Epidermal melanocyte (primary cell): ENCODE data around the gene SPON1.
"Not testable (repeated sequence)": the region's sequence is repeated elsewhere in the genome, so short reads cannot be mapped to it uniquely, and the experiment has no call there.

Experiments
- DNase-seq: peaks from one replicate; pipeline ENCODE4 v3.0.0; 2011; ENCODE audit warnings: low spot score; ENCODE audit not compliant: insufficient read length

Gene SPON1

GRCh38 chr11:13983081-13983751, 20.7 kb downstream of the SPON1 start:
- DNase-seq: no peak

GRCh38 chr11:13984616-13985450, 22.3 kb downstream of the SPON1 start:
- no peak for DNase-seq

DNA sequence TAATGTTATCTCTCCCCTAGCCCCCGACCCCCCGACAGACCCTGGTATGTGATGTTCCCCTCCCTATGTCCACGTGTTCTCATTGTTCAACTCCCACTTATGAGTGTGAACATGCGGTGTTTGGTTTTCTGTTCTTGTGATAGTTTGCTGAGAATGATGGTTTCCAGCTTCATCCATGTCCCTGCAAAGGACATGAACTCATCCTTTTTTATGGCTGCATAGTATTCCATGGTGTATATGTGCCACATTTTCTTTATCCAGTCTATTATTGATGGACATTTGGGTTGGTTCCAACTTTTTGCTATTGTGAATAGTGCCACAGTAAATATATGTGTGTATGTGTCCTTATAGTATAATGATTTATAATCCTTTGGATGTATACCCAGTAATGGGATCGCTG, 24.2 kb downstream of the SPON1 start:
- not testable (repeated sequence) for DNase-seq

DNA sequence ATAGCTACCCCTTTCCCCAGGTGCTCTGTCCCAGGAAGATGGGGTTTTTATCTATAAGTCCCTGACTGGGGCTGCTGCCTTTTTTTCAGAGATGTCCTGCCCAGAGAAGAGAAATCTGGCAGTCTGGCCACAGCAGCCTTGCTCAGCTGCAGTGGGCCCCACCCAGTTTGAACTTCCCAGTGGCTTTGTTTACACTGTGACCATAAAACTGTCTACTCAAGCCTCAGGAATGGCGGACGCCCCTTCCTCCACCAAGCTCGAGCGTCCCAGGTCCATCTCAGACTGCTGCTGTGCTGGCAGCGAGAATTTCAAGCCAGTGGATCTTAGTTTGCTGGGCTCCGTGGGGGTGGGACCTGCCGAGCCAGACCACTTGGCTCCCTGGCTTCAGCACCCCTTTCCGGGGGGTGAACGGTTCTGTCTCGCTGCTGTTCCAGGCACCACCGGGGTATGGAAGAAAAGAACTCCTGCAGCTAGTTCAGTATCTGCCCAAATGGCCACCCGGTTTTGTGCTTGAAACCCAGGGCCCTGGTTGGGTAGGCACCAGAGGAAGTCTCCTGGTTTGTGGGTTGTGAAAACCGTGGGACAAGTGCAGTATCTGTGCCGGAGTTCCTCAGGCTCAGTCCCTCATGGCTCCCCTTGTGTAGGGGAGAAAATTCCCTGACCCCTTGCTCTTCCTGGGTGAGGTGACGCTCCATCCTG, 29.8 kb downstream of the SPON1 start:
- DNase-seq: not testable (repeated sequence)

- DNase-seq: no peak
These were observed 30.7 kb downstream of the SPON1 start for GRCh38 chr11:13993096-13993765.

- no peak for DNase-seq
These were observed 35.4 kb downstream of the SPON1 start for GRCh38 chr11:13997881-13998280.

- DNase-seq: no peak
These were observed 37.2 kb downstream of the SPON1 start for GRCh38 chr11:13999704-14000103.

GRCh38 chr11:14001597-14001996, 39.1 kb downstream of the SPON1 start:
- DNase-seq: no peak

DNA sequence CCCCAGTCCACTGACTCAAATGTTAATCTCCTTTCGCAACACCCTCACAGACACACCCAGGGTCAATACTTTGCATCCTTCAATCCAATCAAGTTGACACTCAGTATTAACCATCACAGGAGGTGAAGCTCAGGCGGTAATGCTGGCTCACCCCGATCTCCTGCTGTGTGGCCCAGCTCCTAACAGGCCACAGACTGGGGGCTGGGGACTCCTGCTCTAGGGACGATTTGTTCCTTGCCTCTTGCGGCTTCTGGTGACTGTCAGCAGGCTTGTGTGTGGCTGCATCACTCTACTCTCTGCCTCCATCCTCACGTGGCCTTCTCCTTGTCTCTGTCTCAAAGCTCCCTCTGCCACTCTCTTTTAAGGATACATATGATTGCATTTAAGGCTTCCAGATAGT, 45.0 kb downstream of the SPON1 start:
- no peak for DNase-seq

GRCh38 chr11:14010665-14011064, 48.1 kb downstream of the SPON1 start:
- no peak for DNase-seq

DNA sequence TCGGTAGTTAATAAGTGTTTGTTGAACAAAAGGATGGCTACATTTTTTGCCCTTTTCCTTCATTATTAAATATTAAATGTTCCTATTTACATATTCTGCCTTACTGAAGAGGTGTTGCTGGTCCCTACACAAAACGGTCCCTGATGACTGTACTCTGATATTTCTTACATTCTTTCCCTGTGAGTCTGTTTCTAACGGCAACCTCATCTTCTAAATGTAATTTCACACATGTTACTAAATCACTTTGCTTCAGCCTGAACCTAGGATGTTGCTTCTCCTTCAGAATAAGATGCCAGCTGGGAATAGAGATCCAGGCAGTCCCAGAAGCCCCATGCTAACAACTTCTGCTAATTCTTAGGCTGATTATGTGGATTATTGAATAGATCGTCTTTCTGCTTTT, 50.3 kb downstream of the SPON1 start:
- no peak for DNase-seq

- DNase-seq: no peak
These were observed 53.2 kb downstream of the SPON1 start for GRCh38 chr11:14015711-14016110.

DNA sequence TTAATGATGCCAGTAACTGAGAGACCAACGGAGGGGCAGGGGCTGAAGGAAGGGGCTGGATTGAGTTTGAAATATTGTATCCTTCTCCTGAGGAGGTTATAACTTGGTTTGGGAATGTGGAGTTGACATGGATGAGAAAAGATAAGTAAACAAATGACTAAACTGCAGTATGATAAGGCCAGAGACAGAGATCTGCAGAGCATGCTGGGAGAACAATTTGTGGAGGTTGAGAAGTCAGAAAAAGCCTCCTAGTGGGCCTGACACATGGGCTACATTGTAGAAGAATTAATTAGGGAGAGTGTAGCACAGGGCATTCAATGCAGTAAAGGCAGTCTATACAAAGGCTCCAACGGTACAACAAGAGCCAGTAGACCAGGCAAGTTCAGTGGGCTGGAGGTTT, 55.9 kb downstream of the SPON1 start:
- no peak for DNase-seq

- DNase-seq: no peak
These were observed 59.2 kb downstream of the SPON1 start for GRCh38 chr11:14021738-14022137.

DNA sequence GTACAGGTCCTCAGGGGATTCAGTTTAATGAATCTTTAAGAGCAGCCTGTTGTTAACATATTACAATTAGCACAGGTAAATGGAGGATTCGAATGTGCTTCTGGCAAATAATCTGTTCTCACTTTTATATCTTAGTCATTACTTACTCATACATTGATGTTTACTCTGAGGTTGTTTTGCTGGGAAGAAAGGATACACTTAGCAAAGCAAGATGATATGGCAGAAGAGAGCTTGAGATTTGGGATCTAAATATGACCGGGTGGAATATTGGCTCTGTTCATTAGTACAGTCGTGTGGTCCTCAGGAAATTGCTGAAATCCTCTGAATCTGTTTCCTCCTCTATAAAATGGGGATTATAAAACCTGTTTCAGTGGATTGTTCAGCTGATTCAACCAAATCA, 59.7 kb downstream of the SPON1 start:
- no peak for DNase-seq

GRCh38 chr11:14022821-14023220, 60.3 kb downstream of the SPON1 start:
- no peak for DNase-seq

GRCh38 chr11:14026961-14027360, 64.4 kb downstream of the SPON1 start:
- DNase-seq: no peak

DNA sequence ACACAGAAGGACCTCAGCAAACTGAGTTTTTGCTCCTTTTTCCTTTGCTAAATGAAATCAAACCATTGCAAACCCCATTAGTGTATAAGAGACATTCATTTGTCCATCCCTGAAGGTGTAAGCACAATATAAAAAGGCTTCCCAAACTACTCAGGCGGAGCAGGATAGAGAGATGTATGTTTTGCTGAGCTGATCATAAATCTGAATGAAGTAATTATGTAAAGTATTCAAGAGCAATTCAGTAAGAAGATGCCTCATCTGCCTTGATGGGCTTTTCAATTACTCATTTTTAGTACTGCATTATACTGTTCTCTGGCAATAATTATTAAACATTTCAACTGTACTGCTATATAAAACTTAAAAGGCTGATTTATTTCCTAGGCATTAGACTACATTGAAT, 65.0 kb downstream of the SPON1 start:
- no peak for DNase-seq

- DNase-seq: no peak
These were observed 66.9 kb downstream of the SPON1 start for GRCh38 chr11:14029440-14029839.

- DNase-seq: no peak
These were observed 67.7 kb downstream of the SPON1 start for GRCh38 chr11:14029971-14030920.

GRCh38 chr11:14035526-14035925, 73.0 kb downstream of the SPON1 start:
- DNase-seq: not testable (repeated sequence)
